Astrocyte of the spinal cord (primary cell): Measurements from ENCODE around the gene ANKRD33B.
A peak's percentile ranks its signal among the peaks of the same experiment; 100 is the strongest.

Experiments
- DNase-seq: peaks from one replicate; pipeline ENCODE4 v3.0.0; 2011; ENCODE audit warnings: low read depth, low spot score
- H3K4me3 ChIP-seq: 2 replicates; pipeline ENCODE4 v1.5.1; 2011; ENCODE audit warnings: low read depth, mild to moderate bottlenecking, low read length, moderate library complexity
- in situ Hi-C: cut with HindIII; loops from 2 replicates; pipeline ENCODE4 v1.10.0; 2017; ENCODE audit warnings: low sequenced_read_pairs
- TF ChIP-seq, protein P1 (sequence below): IDR thresholded peaks from 2 replicates; pipeline ENCODE4 v1.5.1; 2012; ENCODE audit warnings: low read depth, mild to moderate bottlenecking, low read length, inconsistent platforms

Gene ANKRD33B

DNA sequence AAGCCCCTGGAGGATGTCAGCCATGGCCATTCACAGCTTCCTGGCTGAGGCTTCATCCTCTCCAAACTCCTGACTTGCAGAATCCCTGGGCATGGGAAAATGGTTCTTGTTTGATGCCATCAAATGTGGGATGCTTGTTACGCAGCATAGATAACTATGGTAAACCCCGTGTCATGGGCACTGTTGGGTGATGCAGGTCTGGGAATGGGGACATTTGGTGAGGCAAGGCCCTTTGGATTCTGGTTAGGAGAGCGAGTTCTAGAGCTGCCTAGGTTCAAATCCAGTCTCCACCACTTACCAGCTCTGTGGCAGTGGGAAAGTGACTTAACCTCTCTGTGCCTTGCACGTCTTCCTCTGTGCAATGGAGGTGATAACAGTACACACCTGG lies 41.7 kb upstream of the ANKRD33B start:
- in situ Hi-C loops = no loop called here
- DNase-seq = no peak
- H3K4me3 ChIP-seq = no peak overlapping the region
- TF ChIP-seq, protein P1, sequence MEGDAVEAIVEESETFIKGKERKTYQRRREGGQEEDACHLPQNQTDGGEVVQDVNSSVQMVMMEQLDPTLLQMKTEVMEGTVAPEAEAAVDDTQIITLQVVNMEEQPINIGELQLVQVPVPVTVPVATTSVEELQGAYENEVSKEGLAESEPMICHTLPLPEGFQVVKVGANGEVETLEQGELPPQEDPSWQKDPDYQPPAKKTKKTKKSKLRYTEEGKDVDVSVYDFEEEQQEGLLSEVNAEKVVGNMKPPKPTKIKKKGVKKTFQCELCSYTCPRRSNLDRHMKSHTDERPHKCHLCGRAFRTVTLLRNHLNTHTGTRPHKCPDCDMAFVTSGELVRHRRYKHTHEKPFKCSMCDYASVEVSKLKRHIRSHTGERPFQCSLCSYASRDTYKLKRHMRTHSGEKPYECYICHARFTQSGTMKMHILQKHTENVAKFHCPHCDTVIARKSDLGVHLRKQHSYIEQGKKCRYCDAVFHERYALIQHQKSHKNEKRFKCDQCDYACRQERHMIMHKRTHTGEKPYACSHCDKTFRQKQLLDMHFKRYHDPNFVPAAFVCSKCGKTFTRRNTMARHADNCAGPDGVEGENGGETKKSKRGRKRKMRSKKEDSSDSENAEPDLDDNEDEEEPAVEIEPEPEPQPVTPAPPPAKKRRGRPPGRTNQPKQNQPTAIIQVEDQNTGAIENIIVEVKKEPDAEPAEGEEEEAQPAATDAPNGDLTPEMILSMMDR = no peak

DNA sequence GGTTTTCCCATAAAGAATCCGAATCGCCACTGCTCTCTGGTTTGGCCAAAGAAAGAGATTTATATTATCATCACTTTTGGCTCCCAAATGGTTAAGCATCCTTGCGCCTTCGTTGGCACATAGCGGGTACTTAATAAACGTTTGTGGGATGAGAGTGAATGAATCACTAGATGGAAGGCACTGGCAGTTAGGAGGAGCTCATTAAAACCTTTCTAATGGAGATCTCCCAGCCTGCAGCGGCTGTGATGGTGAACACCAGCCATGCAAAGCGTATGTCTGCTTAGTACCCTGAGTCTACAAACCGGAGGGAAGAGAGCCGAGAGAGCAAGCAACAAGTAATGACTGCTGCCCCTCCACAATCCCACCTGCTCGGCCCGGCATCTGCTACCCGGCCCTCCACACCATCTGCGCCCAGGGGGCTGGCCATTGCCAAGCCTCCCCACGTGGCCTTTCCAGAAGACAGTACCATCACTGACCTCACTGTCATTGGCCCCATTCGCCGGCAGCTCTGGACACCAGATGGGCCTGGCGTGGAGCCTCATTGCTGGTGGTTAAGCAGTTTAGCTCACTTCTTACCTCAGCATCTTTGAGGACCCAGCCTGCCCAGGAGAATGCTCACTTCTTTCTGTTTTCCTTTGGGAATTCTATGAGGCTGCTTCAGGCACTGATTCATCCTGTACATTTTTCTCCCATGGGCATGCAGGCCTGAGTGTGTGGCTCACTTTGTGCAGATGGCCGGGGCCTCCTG lies 39.3 kb upstream of the ANKRD33B start:
- peak; percentile 94 for DNase-seq
- in situ Hi-C loops = no loop called here
- H3K4me3 ChIP-seq = no peak overlapping the region
- TF ChIP-seq, protein P1 = no peak

DNA sequence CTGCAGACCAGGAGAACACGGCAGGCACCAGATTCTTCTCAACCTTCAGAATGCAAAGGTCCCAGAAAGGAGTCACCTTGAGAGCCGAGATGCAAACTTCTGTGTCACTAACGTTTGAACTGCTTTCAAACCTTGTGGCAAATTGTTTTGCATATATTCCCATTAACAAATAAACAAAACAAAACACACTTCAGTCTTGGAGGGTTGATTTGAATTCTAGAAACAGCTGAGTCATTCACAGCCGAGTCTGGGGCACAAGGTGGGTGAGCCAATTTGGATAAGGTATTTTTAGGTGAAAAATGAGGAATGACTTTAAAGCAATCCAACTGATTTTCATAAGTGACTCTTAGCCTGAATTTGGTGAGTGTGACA lies 38.8 kb upstream of the ANKRD33B start:
- no peak overlapping the region for H3K4me3 ChIP-seq
- in situ Hi-C loops = no loop called here
- TF ChIP-seq, protein P1 = no peak
- DNase-seq = no peak

DNA sequence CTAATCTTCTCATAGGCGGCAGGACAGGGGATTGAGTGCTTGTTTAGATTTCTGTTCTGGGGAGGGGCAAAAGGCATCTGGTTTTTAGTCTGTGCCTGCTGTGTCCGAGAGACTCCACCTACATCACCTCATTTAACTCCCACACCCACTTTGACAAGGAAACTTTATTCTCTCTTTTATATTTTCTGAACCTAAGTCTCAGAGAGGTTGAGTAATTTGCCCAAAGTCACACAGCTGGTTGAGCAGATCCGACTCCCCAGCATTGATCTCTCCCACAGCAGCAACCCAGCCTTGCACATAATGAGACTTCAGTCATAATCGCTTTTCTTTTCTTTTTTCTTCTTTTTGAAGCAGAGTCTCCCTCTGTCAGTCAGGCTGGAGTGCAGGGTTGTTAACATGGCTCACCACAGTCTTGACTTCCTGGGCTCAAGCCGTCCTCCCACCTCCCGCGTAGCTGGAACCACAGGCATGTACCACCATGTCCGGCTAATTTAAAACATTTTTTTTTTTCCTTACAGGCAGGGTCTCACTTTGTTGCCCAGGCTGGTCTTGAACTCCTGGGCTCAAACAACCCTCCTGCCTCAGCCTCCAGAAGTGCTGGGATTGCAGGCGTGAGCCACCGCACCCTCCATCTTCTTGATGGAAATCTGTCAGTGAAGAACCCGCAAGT lies 36.5 kb upstream of the ANKRD33B start:
- in situ Hi-C loops = no loop called here
- TF ChIP-seq, protein P1 = no peak
- DNase-seq = peak; percentile 54
- no peak overlapping the region for H3K4me3 ChIP-seq

DNA sequence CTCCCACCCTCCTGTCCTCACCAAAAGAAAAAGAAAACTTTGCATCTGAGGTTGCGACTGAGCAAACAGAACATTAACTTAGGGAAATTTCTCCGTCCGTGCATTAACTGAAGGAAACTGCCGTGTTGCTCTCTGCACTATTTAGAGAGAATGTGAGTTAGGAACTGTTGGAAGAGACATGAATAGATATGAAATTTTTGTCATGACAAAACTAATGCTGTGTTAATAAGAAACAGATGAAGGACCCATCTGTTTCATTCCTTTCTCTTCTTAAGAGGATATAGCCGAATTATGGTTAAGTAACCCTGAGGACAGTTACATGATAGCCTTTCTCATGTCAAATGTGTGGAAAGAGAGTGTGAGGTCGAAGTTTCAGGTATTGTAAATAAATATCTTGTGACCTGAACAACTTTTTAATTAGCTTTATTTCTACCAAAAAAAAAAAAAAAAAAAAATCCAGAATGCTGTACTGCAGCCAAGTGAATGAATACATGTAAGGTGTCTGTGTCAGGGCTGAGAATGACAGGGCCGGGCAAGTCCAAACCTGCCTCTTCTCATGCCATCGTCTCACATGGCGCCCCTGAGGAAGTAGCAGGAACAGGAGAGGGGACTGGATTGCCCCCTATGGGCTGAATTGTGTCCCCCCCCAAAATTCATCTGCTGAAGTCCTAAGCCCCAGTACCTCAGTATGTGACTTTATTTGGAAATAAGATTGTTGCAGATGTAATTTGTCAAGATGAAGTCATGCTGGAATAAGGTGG lies 35.6 kb upstream of the ANKRD33B start:
- peak; percentile 58 for DNase-seq
- in situ Hi-C loops = no loop called here
- no peak overlapping the region for H3K4me3 ChIP-seq
- TF ChIP-seq, protein P1 = peak; percentile 12

DNA sequence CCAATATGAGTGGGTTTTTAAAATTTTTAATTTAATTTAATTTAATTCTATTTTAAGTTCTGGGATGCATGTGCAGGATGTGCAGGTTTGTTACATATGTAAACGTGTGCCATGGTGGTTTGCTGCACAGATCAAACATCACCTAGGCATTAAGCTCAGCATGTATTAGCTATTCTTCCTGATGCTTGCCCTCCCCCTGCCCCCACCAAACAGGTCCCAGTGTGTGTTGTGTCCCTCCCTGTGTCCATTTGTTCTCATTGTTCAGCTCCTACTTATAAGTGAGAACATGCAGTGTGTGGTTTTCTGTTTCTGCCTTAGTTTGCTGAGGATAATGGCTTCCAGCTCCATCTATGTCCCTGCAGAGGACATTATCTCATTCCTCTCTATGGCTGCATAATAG lies 35.0 kb upstream of the ANKRD33B start:
- no peak for DNase-seq
- H3K4me3 ChIP-seq = no peak overlapping the region
- TF ChIP-seq, protein P1 = no peak
- in situ Hi-C loops = no loop called here
